Measurements from ENCODE around the gene DPP6. TPM values are rescaled to one million over a fixed set of nuclear protein-coding genes. Genes with fewer than 3 reads are reported as not detected.

The DPP6 gene
- total RNA-seq, 1 donor from 2014 or later = not detected

DNA sequence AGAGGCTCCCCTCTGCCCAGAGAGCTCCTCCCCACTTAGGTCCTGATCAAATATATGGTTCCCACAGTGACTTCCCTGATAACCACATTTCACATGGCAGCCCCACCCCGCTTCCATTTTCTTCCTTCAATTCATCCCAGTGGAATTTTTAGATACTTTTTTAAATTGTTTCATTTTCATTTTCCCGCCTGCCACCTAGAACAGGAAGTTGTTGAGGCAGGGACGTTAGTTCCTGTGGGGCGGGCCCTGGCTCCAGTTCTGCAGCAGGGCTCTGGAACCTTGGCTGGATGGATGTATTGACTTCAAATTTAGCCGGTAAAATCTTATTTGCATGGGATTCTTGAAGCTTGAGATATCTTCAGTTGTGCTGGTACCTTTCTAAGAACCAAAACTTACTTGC, 724.2 kb downstream of the DPP6 start:
- TF ChIP-seq, protein P1, sequence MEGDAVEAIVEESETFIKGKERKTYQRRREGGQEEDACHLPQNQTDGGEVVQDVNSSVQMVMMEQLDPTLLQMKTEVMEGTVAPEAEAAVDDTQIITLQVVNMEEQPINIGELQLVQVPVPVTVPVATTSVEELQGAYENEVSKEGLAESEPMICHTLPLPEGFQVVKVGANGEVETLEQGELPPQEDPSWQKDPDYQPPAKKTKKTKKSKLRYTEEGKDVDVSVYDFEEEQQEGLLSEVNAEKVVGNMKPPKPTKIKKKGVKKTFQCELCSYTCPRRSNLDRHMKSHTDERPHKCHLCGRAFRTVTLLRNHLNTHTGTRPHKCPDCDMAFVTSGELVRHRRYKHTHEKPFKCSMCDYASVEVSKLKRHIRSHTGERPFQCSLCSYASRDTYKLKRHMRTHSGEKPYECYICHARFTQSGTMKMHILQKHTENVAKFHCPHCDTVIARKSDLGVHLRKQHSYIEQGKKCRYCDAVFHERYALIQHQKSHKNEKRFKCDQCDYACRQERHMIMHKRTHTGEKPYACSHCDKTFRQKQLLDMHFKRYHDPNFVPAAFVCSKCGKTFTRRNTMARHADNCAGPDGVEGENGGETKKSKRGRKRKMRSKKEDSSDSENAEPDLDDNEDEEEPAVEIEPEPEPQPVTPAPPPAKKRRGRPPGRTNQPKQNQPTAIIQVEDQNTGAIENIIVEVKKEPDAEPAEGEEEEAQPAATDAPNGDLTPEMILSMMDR (IDR thresholded peaks at IDR 0.05) = no peak
- H3K4me1 Mint-ChIP-seq = peaks cover 11% of the 10 kb centered on the region
- H3K36me3 Mint-ChIP-seq (ENCODE audit: low read depth) = no peaks in the 10 kb centered on the region
- intact Hi-C loops (cut with micrococcal nuclease) = no loop called here
- CTCF ChIA-PET = no interaction called here
- POLR2A ChIA-PET = no interaction called here
- no peak overlapping the region for H3K27ac Mint-ChIP-seq
- no peaks in the 10 kb centered on the region for H3K27me3 Mint-ChIP-seq
- H3K4me3 Mint-ChIP-seq = no peak overlapping the region
- DNase-seq (no peak), ATAC-seq (ENCODE audit: low read depth) (no peak)
- H3K9me3 Mint-ChIP-seq = no peaks in the 10 kb centered on the region

DNA sequence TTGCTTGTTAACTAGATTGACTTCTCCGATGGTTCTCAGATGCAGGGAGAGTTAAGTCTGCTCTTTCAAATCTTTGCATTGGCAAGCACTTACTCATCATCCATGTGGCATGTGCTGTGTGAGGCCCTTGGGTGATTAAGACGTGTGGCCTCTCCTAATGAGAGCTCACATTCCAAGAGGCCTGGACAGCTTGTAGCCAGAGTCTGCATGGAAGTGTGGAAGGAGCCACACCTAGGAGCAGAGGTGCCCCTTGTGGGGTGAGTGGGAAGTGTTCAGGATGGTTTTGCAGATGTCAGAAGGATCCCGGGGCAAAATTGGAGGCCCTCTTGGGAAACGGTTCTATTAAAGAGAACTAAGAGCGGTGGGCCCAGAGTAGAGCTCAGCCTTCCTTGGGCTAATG, 724.8 kb downstream of the DPP6 start:
- intact Hi-C loops (cut with micrococcal nuclease) = no loop called here
- ATAC-seq (ENCODE audit: low read depth) = no peak
- H3K9me3 Mint-ChIP-seq = no peaks in the 10 kb centered on the region
- H3K4me3 Mint-ChIP-seq = no peak overlapping the region
- CTCF ChIA-PET = no interaction called here
- POLR2A ChIA-PET = no interaction called here
- H3K4me1 Mint-ChIP-seq = peaks cover 11% of the 10 kb centered on the region
- H3K27me3 Mint-ChIP-seq = no peaks in the 10 kb centered on the region
- TF ChIP-seq, protein P1 (IDR thresholded peaks at IDR 0.05) = no peak
- no peak overlapping the region for H3K27ac Mint-ChIP-seq
- DNase-seq = no peak
- no peaks in the 10 kb centered on the region for H3K36me3 Mint-ChIP-seq (ENCODE audit: low read depth)

DNA sequence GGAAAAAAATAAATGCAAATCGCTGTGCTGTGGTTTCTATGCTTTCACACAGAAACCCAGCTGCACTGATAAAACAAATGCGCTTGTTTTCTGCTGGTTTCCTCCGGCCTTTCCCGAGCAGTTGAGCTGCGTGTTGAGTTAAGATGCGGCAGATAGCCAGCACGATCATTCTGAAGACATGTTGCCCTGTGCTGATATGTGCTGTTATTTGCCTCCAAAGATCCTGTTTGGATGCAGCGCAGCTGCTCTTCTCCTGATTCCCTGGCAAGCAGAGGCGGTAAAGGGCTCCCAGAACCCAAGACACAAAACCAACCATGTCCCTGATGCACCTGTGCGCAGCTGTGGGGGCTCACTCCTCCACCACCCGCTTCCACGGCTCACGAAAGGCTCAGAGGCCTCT, 725.3 kb downstream of the DPP6 start:
- CTCF ChIA-PET = no interaction called here
- Mint-ChIP-seq H3K27ac (no peak overlapping the region), H3K4me3 (no peak overlapping the region), H3K9me3 (no peaks in the 10 kb centered on the region), H3K36me3 (ENCODE audit: low read depth) (no peaks in the 10 kb centered on the region), H3K27me3 (no peaks in the 10 kb centered on the region), H3K4me1 (peaks cover 11% of the 10 kb centered on the region)
- TF ChIP-seq, protein P1 (IDR thresholded peaks at IDR 0.05) = no peak
- POLR2A ChIA-PET = no interaction called here
- intact Hi-C loops (cut with micrococcal nuclease) = no loop called here
- DNase-seq (no peak), ATAC-seq (ENCODE audit: low read depth) (no peak)

DNA sequence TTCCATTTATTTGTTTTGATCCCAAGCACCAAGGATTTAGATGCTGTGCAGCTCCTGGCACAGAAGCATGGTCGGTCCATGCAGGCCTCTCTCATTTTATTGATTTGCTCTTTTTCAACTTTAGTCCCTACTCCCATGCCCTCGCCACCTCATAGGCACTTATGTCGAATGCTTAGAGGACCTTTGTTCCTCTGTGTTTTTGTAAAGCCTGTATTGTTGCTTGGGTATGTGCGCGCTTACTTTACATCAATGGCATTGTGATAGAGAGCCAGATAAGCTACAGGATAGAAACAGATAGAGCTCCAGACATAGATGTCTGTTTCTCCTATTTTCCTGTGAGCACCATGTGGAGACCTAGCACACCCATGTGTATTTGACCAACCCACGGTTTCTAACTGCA, 725.7 kb downstream of the DPP6 start:
- ATAC-seq (ENCODE audit: low read depth) (no peak), DNase-seq (no peak)
- H3K36me3 Mint-ChIP-seq (ENCODE audit: low read depth) = no peaks in the 10 kb centered on the region
- TF ChIP-seq, protein P1 (IDR thresholded peaks at IDR 0.05) = no peak
- POLR2A ChIA-PET = no interaction called here
- intact Hi-C loops (cut with micrococcal nuclease) = no loop called here
- H3K4me3 Mint-ChIP-seq = no peak overlapping the region
- no peak overlapping the region for H3K27ac Mint-ChIP-seq
- CTCF ChIA-PET = no interaction called here
- H3K9me3 Mint-ChIP-seq = no peaks in the 10 kb centered on the region
- H3K27me3 Mint-ChIP-seq = no peaks in the 10 kb centered on the region
- H3K4me1 Mint-ChIP-seq = peaks cover 11% of the 10 kb centered on the region

DNA sequence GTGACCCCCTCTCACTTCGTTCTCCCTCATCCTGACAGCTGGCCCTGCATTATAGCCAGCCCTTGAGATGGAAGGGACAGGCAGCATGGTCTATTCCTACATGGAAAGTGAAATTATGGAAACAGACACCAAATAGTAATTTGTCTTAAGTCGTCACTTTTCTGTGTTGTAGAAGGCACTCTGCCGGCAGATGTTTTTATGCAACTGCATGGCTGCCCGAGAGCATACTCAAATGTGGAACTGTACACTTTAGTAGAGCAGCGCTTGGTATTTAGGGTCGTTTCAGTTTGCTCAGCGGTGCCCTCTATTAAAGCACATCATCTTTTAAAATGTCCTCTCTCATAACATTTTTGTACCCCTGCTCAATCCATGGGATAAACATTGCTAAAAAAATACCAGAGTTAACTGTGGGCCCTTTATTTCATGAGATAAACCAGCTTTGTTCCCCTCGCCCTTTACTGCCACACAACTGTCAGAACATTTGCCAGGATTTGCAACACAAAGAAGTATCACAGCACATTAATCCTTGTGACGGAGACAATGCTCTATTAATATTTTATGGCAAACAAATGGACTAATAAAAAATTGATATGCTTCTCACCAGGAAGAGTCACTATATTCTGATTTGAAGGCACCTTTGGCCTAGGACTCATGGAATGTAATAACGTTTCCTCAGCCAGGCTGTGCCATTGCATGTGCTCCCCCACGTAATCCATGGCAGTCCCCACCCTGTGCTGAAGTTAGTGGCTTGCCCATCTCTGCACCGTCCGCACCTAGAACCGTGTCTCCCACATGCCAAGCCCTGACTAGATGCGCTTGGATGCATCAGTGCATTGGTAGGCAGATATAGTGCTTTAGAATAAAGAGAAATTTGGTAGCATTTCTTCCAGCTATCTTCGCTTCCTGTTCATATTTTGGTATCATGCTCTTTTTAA, 729.4 kb downstream of the DPP6 start:
- ATAC-seq (ENCODE audit: low read depth) = no peak
- no peak for DNase-seq
- Mint-ChIP-seq H3K27ac (no peak overlapping the region), H3K4me1 (peaks cover 6% of the 10 kb centered on the region), H3K4me3 (no peak overlapping the region), H3K36me3 (ENCODE audit: low read depth) (no peaks in the 10 kb centered on the region), H3K27me3 (no peaks in the 10 kb centered on the region), H3K9me3 (peaks cover 2% of the 10 kb centered on the region)
- ChIA-PET POLR2A (no interaction called here), CTCF (no interaction called here)
- intact Hi-C loops (cut with micrococcal nuclease) = no loop called here
- TF ChIP-seq, protein P1 (IDR thresholded peaks at IDR 0.05) = no peak

Data from activated B cell treated with CpG ODN at 0.5 μM for 24 hours (primary cell).